NCI-H1694 (cell line): ENCODE results near the gene LKAAEAR1.
"Not testable (repeated sequence)": the region's sequence is repeated elsewhere in the genome, so short reads cannot be mapped to it uniquely, and the experiment has no call there.

Source experiments
- DNase-seq: peaks from one replicate; lab custom pipeline; 2025; lab: John Stamatoyannopoulos, UW

LKAAEAR1 gene, protein sequence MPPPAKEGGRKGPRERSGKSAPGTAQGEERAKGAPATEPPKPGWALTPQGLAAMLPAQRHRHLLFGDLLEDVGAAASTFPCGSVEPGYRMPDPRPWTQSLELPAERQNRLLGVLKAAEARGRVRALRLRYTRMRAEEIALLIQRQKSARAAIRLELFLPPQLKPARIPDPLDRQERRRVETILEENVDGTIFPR

DNA sequence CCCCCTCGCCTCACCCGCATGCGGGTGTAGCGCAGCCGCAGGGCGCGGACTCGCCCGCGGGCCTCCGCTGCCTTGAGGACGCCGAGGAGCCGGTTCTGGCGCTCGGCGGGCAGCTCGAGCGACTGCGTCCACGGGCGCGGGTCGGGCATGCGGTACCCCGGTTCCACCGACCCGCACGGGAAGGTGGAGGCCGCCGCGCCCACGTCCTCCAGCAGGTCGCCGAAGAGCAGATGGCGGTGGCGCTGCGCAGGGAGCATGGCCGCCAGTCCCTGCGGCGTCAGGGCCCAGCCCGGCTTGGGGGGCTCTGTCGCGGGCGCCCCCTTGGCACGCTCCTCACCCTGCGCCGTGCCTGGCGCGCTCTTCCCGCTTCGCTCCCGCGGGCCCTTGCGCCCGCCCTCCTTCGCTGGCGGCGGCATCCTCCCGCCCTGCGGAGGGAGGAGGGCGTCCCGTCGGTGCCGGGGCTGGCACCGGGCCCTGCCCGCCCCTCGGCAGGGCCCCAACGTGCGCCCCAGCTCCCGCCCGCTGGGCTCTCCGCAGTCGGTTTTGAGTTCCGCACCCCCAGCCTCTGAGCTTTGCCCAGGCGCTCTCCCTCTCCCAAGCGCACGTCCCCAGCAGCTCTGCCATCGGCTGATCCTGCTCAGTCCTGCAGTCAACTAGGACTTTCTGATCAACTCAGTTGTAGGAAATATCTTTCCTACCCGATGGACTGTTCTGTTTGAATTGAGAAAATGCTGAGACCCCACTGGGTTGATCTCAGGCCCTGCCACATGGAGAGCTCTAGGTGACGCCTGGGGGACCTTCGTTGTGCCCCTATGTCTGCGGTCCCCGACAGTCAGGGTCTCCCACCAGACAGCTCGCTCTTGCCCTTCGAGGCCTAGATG lies at the start of gene LKAAEAR1:
Gene LKAAEAR1, minus strand, starts transcription at position 595 of the 881 bp plus-strand sequence. Its CDS starts 179 bp downstream, at position 416.
- DNase-seq: no peak

DNA sequence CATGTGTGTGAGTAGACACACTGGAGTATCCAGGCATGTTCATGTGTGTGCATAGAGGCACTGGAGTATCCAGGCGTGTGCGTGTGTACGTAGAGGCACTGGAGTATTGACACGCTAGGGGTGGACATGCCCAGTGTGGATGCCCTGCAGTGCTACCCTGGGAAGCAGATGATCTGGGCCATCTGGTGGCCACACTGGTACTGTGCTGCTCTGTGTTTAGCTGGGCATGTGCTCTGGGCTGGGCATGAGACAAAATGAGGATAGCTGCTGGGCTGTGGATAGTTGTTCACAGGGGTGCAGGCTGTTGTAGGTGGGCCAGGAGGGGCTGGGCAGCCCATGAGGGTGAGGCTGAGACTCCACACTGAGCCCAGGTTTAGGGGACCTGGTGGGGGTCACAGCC lies 47.2 kb upstream of the LKAAEAR1 start:
- DNase-seq: no peak

DNA sequence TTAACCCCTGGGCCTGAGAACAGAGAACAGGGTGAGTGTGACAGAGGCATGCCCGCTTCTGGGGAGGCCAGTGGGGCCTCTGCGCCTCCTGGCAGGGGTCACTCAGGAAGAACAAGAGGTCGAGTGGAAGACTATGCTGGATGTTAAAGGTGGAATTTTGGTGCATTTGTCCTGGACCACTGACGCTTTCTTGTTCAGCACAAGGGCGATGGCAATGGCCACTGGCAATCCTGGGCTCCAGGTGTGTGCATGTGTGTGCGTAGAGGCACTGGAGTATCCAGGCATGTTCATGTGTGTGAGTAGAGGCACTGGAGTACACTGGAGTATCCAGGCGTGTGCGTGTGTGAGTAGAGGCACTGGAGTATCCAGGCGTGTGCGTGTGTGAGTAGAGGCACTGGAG lies 46.7 kb upstream of the LKAAEAR1 start:
- no peak for DNase-seq

DNA sequence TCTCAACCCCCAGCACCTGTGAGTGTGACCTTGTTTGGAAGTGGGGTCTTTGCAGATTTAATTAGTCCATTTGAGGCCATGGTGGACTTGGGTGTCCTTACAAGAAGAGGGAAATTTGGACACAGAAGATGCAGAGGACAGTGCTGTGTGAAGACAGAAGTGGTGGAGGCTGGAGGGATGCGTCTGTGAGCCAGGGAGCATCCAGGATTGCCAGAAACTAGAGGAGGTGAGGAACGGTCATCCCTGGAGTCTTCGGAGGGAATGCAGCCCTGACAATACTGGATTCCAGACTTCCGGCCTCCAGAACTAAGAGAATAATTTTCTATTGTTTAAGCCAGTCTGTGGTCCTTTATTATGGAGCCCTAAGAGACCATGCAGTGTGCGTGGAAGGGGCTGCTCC lies 46.1 kb upstream of the LKAAEAR1 start:
- no peak for DNase-seq

DNA sequence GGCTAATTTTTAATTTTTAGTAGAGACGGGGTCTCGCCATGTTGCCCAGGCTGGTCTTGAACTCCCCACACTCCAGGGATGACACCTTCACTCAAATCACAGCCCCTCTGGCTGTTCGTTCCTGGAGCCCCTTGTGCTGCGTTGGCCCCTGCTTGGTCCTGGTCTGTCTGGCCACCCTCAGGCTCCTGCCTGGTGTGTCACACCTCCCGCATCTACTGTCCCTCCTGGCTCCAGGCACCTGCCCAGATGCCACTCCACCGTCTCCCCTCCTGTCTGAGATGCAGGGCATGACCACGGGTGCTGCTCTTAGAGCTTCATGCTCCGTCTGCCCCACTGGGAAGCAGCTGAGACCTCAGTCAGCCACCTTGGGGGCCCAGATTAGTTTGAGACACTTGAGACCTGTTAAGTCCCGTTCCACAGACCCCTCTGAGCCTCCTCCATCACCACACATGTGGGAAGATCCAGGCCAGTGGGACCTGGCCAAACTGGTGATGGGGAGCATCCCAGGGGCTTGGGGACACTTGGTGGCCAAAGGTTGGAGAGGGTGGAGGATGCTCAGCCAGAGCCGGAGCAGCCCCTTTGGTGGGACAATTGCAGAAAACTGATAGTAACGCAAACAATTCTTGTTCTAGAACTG lies 45.1 kb upstream of the LKAAEAR1 start:
- no peak for DNase-seq

GRCh38 chr20:64123517-64123916 lies 39.3 kb upstream of the LKAAEAR1 start:
- DNase-seq: not testable (repeated sequence)

DNA sequence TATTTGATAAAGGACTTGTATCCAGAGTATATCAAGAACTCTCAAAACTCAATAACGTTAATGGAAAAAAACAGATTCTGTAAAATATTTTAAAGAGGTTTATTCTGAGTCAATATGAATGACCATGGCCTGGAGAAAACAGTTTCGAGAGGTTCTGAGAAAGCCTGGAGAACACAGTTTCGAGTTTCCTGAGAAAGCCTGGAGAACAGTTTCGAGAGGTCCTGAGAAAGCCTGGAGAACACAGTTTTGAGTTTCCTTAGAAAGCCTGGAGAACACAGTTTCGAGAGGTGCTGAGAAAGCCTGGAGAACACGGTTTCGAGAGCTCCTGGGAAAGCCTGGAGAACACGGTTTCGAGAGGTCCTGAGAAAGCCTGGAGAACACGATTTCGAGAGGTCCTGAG lies 38.7 kb upstream of the LKAAEAR1 start:
- DNase-seq: not testable (repeated sequence)

- DNase-seq: no peak
Observed at GRCh38 chr20:64121586-64121985, 37.4 kb upstream of the LKAAEAR1 start.

DNA sequence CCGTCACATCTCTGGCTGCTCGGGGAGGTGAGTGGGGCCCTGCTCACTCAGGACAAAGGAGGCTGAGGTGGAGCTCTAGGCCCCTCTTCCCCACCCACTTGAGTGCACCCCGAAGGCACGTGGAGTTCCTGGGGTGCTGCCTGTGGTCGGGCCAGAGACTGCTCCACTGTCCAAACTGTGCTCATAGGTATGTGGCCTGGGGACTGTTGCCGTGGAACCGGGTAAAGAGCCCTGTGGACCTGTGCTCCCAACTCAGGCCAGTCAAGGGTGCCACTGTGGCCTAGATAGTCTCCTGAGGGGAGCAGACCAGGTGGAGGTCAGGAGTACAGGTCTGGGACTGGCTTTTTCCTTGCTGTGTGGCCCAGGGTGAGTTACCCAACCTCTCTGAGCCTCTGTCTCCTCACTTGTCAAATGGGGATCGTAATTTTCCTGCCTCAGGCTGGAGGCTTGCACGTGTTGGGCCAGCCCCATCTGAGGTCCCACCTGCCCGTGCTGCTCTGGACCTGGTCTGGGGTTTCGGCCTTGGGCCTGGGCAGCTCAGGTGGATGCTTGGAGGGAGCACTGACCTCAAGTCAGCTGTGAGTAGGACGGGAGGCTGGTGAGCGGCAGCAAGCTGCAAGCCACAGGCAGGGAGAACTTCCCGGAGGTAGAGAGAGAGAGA lies 35.6 kb upstream of the LKAAEAR1 start:
- no peak for DNase-seq

DNA sequence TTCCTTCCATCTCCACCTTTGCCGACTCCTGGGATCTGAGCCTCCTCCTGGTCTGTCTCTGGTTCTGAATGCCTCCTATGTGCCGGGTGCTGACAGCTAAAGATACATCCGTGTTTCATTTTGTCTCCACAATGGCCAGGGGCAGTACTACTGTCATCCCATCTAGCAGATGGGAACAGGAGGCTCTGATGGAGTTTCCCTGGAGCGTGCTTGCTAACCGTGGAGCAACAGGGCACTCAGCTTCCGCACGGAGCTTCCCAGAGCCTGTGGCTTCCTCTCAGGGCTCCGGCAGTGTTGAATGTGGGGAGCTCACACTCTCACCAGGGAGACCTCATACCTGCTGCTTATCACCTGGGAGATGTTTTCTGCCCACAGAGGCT lies 35.1 kb upstream of the LKAAEAR1 start:
- DNase-seq: no peak

- not testable (repeated sequence) for DNase-seq
Observed at GRCh38 chr20:64117432-64117777, 33.2 kb upstream of the LKAAEAR1 start.

- no peak for DNase-seq
Observed at GRCh38 chr20:64116541-64117431, 32.6 kb upstream of the LKAAEAR1 start.

- no peak for DNase-seq
Observed at GRCh38 chr20:64116016-64116415, 31.8 kb upstream of the LKAAEAR1 start.

- no peak for DNase-seq
Observed at GRCh38 chr20:64115171-64115911, 31.1 kb upstream of the LKAAEAR1 start.

GRCh38 chr20:64114356-64114971 lies 30.3 kb upstream of the LKAAEAR1 start:
- DNase-seq: no peak

DNA sequence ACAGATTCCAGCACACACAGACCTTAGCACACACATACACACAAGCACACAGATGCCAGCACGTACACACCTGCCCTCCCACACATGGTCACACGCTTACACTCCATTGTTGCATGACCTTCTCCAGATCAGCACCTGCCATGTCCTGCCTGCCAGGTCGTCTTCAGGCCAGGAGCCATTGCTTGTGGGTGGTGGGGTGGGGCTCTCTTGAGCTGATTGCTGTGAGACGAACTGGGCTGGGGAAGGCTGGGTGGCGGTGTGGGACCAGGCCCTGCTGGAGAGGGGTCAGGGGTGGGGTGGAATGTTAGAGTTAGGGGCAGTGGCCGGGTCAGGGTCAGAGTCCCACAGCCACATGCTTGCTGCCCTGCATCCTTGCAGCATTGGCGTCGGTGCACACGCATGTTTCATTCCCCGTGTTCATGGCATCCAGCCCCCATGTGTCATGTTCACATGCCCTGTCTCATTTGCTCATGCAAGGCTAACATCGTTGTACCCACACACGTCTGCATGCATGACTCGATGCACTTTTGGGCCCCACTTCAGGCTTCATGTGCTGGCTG lies 29.7 kb upstream of the LKAAEAR1 start:
- no peak for DNase-seq

- DNase-seq: no peak
Observed at GRCh38 chr20:64113444-64113775, 29.2 kb upstream of the LKAAEAR1 start.

DNA sequence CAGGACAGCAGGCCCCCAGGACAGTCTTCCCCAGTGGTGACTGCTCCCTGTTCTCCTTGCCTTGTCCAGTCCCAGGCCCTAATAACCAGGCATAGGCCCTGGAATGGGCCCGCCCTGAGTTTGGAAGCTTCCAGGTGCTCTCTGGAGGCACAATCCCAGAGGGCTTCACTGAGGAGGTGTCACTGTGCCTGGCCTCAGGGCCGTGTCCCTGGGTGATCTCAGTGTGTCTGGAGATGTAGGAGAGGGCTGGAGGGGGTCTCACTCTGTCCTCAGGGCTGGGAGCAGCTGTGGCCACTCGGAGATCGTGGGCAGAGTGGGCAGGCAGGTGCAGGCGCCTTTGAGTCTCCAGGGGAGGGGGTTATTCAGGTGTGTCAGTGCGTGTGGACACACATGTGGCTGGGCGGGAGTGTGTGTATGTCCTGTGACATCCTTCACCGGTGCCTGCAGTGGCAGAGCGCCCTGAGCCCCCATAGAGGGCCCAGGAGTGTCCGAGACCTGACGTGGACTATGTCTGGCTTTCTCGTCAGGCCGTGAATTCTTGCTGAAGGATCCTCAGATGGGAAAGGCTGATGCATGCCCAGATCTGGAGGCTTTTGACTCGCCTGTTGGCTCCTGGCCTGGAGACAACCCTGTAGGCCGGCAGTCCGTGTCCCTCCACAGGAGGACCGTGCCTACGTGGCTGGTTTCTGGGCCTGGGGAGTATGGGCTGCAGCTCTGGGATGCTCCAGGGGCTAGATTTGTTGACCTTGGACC lies 28.7 kb upstream of the LKAAEAR1 start:
- DNase-seq: no peak

DNA sequence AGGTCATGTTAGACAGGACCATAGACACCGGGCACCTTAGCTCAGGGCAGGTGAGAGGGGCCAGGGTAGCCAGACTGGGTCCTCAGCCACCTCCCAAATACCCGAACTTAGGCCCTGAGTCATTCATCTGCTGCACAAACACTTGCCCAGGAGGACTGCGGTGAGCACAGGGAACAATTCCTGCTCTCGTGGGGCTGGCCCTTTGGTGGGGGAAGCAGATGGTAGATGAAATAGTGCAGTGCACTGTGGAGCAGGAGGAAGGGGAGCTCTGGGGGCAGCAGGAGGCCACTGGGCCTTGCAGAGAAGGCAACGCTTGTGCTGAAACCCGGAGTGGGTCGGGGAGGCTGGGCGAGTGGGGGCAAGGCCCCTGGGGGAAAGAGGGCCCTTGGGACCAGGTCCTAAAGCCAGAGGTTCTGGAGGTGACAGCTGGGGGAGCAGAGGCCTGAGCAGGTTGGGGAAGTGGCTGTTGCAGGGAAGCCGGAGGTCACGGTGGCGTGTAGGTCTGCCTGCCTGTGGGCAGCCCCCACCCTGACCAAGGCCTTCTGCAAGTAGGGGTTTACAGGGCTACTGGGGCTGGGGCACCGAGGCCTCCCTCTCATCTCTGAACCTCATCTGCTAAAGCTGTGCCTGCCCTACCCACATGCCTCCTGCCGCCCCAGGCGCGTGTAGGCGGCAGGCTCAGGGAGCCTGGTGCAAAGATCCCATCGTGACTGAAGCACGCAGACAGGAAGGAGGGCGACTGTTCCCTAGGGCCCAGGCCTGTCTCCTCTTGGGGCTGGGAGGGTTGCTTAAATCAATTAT lies 27.8 kb upstream of the LKAAEAR1 start:
- DNase-seq: no peak
